HG03469 (cell line): ENCODE data around the gene DYNLL1.
"Not testable (repeated sequence)": the region's sequence is repeated elsewhere in the genome, so short reads cannot be mapped to it uniquely, and the experiment has no call there.

ENCODE experiments used
- ATAC-seq: cut with Tn5 transposase; IDR thresholded peaks from one replicate; pipeline ENCODE4 v1.9.1; 2021; ENCODE audit warnings: mild to moderate bottlenecking, moderate library complexity, moderate number of reproducible peaks; ENCODE audit not compliant: unreplicated experiment

The DYNLL1 gene

DNA sequence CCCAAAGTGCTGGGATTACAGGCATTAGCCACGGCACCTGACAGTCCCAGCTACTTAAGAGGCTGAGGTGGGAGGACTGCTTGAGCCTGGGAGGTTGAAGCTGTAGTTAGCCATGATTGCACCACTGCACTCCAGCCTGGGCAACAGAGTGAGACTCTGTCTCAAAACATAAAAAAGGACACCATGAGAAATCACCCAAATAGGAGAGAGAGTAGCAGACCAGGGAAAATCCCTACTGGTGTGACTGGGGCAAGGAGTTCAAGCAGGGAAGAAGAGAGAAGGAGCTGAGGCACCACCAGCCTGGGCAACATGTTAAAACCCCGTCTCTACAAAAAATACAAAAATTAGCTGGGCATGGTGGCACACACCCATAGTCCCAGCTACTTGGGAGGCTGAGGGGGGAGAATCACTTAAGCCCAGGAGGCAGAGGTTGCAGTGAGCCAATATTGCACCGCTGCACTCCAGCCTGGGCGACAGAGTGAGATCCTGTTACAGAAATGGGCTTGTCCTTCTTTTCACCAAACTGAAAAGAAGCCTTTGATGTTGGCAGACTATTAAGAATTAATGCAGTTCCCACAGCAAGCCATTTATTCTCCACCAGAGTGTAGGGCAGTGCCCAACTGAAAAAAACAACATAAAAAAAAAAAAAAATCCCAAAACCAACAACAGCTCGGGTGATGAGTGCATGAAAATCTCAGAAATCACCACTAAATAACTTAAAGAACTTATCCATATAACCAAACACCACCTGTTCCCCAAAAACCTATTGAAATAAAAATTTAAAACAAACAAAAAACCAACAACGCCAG lies 21.9 kb upstream of the DYNLL1 start:
- no peak for ATAC-seq

DNA sequence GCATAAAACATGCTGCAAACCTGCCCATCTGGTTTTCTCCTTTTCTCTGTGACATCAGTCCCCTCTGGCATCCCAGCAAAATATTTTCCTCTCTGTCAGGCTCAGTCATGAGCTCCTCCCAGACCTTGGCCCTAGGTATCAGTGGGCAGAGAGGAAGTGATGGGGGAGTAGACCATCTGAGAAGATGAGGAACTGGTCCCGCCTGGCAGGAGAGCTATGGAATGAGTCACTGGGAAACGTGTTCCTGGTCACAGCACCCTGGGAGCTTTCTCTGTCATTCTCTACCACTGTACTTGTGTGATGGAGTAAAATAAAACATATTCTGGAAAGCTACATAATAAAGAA lies 21.3 kb upstream of the DYNLL1 start:
- no peak for ATAC-seq

DNA sequence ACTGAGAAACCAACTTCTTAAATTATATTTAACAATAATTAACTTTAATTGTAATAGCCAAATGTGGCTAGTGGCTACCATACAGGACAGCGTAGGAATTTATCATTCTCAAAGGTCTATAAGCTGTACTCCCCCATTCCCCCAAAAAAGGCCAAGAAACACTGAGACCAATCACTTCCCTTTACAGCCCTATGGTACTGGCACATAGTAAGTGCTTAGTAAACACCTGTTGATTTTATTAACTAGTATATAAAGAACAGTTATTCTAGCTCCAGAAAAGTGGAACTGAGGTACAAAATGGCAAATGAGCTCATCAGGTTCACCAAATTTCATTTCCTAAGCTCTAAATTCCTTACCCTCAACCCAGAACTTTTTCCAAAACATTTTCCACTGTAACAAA lies 20.3 kb upstream of the DYNLL1 start:
- ATAC-seq = no peak

DNA sequence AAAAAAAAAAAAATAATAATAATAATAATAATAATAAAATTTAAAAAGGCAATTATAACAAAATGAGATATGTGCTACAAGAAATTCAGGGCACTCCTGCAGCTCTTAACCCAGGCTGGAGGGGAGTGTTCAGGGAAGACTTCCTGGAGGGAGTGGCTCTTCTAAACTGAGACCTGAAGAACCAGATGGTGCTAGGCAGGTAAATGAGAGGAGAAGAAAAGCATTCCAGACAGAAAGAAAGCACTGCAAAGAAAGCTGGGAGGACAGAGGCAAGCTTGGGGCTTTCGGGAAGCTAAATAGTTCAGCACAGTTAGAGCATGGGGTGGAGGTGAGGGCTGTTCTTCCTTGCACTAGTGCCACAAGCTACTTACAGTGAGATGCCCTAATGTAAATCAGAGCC lies 16.5 kb upstream of the DYNLL1 start:
- ATAC-seq = no peak

DNA sequence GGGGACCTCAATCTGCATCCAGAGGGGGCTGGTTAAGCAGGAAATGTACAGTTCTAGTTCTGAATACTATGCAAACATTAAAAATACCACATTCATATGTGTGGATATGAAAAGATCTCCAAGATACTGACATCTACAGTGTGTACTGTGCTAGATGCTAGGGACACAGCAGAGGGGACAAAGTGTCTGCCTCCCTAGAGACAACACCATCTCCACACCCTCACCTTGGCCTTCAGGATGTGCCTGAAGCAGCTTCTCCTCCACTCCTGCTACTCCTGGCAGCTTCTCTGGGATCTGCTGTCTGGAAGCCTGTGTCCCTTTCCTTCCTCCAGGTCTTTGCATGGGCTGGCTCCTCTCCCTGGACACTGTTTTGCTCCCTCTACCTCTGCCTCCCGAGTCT lies 15.7 kb upstream of the DYNLL1 start:
- no peak for ATAC-seq

DNA sequence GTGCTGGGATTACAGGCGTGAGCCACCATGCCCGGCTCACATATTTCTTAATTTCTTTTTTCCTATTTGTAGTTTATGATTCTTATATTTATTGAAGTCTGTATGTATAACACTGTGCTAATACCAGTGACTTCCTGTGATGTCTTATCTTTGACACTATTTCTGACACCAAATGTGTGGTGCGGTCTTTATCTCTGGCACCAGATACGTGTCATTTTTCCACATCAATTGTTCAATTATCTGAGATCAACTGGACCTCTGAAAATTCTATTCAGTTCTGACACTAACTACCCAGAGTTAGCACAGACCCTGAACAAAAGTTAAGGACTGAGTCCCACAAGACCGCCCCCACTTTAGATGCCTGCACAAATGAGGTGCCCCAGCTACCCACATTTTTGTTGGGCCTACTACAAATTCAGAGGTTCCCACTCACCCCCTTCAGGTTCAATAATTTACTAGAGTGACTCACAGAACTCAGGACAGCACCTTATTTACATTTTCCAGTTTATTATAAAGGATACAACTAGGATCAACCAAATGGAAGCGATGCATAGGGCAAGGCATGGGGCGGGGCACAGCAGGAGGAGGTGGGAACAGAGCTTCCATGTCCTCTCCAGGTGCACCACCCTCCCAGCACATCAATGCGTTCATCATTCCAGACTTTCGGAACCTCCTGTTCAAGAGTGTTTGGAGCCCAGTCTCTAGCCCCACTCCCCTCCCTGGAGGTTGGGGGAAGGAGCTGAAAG lies 14.7 kb upstream of the DYNLL1 start:
- ATAC-seq = no peak

DNA sequence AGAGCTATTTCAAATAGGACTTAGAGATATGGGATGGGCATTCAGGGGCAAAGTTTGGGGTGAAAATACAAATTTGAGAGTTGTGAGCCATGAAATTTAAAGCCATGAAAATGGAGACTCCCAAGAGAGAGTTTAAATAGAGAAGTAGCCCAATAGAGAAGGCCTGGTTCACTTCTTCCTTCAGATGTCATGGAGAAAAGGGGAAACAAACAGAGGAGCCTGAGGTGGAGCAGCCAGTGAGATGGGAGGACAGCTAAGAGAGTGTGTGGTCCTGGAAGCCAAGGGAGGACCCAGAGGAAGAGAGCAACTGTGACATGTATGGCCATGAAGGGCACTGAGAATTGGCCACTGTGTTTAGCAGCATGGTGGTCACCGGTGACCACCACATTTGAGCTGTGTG lies 12.3 kb upstream of the DYNLL1 start:
- no peak for ATAC-seq

DNA sequence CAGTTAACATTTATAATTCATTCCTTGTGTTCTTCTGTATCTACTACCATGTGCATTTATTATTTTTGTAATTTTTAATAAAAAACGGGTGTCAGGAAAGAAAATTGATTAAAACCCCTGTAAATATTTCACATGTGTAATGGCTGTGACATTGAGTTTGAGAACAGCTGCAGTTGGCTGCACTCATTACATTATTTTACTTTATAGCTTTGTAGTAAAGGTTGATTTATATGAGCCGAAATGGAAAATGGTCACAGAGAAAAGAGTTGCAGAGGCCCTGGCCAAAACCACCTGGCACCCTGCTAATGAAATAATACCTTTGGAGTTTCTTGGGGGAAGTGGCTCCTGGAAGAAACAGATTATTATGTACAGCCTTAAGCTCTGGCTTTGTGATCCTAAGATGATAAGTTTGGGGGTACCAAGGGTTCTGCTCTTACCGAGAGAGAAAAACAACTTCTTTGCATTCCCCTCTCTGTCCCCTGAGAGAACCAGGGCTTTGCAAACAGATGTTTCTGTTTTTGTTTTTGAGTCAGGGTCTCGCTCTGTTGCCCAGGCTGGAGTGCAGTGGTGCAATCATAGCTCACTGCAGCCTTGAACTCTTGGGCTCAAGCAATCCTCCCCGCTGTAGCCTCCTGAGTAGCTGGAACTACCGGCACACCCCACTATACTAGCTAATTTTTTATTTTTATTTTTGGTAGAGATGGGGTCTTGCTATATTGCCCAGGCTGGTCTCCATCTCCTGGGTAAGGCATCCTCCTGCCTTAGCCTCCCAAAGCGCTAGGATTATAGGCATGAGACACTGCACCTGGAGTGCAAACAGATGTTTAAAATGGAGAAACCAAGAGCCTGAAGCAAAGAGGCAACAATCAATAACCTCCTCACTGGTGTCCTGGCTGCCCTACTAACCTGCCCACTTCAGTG lies 9.7 kb upstream of the DYNLL1 start:
- no peak for ATAC-seq

DNA sequence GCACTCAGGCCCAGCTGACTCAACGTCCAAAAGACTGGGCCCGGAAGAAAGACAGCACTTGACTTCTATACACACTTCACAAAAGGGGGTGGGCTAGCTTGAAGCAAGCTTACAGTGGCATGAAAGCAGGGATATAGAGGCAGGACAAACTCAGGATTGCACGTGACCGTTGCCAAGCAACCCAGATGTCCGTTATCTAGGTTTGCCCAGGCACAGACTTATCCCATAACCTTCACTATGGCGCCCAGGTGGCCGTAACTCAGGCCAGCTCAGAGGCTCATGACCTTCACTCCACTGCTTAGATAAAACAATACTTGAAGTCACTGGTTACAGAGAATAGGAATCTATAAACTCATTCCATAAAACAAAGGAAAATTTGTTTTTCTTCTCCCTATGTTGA lies 8.4 kb upstream of the DYNLL1 start:
- not testable (repeated sequence) for ATAC-seq

DNA sequence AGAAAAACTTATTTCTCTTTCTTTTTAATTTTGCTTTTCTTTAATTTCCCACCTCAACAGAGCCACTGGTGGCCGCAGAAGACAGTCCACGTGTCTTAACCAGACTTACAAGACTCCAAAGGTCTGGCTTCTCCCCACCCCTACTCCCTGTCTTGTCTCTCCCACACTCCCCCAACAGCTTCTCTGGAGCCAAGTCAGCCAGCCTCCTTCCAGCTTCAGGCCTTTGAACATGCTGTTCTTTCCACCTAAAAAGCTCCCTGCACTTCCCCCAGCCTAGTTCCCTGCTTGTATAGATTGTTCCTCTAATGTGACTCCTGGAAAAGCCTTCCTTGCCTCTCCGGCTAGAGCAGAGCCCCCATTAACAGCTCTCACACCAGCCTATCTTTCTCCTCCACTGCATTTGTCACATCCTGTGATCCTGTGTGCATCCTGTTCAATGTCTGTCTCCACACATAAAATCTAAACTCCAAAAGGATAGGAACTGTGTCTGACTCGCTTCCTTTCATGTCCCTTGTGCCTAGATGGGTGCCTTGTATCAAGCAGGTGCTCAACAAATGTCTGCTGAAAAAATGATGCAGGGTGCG lies 7.8 kb upstream of the DYNLL1 start:
- ATAC-seq = no peak

DNA sequence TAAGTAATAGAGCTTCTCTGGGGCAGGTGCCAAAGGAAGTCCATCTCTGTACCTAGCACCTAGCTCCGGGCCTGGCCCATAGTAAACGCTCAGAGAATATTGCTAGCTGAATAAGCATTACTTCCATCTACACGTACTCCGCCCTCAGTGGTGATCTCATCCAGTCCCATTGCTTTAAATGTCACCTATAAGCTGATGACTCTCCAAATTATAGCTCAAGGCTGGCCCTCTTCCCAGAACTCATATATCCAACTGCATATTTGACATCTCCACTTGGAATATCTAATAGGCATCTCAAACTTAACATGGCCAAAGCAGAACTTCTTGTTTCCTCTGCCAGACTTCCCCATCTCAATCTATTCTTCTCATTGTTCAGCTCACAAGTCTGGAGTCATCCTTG lies 6.9 kb upstream of the DYNLL1 start:
- ATAC-seq = no peak

DNA sequence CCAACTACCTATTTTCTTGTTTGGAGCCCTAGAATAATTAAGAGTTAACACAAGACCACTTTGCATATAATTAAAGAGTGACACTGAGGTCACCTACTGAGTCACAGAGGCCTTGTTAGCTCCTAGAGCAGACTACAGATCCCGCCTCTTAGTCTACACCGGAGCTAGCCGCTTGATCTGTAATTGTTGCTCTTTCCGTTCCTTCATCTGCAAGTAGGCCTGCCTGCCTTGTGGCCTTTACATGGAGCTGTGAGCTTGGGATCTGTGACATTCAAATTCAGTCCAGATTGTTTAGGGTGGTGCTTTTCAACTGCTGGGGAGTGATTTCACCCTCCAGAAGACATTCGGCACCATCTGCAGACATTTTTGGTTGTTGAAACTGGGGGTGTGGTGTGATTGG lies 5.6 kb upstream of the DYNLL1 start:
- ATAC-seq = no peak

DNA sequence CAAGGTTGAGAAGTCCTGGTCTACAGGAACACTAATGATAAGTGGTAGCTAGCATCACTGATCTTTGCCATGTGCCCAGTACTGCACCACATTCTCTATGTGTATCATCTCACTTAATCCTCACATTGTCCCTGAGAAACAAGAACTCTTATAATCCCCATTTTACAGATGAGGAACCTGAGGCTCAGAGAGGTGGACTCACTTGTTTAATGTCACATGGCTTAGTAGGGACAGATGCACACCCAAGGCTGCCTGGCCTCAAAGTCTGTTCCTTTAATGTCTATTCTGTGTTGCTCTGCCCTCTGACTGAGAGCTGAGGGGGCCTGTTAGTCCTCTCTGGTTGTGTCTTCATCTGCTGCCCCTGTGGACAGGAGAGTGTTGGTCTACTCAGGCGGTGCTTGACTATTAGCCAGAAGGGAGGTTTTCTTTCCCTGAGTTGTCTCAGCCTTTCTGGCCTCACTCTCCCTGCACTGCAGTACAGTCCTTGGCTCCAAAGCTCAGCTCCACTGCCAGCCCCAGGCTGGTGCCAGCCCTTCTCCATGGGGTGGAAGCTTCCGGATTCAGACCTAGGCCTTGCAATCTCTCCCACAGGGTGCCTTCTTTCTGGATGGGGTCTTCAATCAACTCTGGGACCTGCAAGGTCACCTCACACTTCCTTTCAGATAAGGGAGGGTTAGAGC lies 4.9 kb upstream of the DYNLL1 start:
- no peak for ATAC-seq

DNA sequence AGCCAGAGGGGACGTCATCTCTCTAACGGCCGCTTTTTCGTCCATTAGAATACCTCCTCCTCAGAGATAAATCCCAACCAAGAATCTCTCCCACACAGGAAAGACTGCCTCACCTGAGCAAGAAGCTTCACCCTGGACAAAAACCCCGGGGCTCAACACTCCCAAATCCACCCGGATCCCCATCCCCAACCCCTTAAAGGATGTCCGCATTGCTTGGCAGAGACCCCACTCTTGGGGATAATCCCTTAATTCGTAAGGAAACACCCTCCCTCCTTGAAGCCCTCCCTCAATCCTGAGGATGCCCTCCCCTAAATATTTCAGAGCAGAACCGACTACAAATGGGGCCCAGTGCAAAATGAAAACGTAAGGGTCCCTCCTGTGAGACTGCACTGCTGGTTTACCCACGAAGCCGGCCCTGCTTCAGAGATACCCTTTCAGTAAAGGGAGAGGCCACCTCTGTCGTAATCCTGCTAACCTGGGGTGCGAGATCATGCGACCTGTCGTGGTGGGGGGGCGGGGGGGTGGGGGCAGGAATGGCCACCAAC lies 655 bp upstream of the DYNLL1 start:
- ATAC-seq = no peak

DNA sequence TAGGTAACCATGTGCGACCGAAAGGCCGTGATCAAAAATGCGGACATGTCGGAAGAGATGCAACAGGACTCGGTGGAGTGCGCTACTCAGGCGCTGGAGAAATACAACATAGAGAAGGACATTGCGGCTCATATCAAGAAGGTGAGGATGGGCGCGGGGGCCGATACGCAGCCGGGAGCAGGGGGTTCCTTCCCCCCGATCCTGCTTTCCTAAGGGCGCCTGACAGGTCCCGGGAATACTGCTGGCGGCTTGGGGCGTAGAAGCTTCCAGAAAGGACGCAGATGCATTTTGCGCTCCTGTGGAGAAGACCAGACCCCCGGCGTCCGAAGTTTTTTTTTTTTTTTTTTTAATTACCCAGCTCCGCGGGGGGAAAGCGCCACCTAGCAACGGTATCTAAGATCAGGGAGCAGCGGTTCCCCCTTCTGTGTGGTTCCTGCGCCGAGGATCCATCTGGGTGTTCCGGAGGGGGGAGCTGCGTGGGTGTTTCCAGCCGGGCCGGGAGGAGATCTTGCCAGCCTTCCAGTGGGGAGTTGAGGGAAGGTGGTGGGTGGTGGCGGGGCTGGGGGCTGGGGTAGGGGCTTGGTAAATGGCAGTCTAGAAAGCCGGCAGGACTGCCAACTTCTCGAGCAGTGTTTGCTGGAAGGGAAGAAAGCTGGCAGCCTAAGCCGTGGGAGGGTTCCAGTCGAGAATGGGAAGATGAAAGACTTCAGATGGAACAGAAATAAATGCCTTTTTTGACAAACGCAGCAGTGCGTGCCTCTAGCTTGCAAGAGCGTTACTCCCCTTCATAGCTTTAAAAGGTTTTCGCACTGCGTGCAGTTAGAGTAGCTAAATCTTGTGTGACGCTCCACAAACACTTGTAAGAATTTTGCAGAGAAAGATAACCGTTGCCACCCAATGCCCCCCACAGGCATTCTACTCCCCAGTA lies 764 bp downstream of the DYNLL1 start:
- no peak for ATAC-seq

DNA sequence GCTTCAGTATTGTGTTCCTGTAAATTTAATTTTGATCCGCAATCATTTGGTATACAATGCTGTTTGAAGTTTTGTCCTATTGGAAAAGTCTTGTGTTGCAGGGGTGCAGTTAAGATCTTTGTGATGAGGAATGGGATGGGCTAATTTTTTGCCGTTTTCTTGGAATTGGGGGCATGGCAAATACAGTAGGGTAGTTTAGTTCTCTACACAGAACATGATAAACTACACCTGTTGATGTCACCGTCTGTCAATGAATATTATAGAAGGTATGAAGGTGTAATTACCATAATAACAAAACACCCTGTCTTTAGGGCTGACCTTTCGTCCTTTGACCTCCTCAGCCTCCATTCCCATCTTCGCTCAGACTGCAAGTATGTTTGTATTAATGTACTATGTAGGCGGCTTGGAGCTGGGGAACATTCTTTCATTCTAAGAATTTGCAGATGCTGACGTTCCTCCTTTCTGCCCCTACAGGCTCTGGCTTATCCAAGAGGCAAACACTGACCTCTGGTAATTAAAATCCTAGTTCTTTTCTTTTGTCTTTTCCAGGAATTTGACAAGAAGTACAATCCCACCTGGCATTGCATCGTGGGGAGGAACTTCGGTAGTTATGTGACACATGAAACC lies 1.7 kb downstream of the DYNLL1 start:
- no peak for ATAC-seq

DNA sequence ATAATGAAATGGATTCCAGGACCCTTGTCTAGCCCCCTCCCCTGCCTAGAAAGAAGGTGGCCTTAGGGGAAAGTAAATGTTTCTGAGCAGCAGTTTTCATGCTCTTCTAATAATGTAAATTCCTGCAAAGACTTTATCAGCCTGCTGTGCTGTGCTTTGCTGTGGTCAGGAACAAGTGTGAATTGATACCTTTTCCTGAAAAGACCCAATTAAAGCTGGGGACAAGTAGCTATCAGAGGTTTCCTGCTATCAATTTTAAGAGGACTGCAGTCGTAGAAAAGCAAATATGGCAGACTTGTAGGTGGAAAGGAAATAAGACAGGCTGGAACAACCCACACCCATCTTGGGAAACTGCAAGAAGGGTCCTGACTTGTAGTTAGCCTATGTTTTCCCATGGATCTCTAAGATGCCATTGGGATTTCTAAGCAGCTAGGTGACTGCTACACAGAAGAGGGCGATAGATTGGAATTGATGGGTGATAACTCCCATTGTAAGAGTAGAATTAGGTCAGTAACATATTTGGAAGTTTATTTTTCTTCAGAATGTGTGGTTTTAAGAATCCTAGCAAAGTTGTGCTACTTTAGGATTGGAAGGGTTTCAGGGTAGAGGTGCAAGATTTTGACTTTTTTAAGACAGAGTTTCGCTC lies 3.1 kb downstream of the DYNLL1 start:
- ATAC-seq = no peak

DNA sequence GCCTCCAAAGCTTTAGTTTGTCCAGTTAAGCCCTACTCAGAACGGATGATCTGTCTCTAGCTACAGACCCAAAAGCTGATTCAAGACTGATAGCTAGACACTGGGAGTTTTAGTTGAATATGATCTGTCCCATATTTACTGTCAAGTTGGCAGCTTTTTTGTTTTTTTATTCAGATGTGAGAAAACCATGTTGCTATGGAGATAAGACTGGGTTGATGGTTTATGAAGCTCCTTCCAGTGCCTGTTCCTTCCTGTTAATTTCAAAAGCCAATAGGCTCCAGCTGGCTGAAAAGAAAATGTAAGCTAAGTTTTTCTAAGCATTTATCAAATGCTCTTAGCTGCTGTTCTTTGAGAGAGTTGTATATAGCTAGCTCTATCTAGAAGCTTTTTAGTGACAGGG lies 4.7 kb downstream of the DYNLL1 start:
- no peak for ATAC-seq
